Measurements from ENCODE around the gene BCL2L12. TPM values are rescaled to one million over a fixed set of nuclear protein-coding genes. Genes with fewer than 3 reads are reported as not detected.
A peak's percentile ranks its signal among the peaks of the same experiment; 100 is the strongest.

Gene BCL2L12
- total RNA-seq, 2 experiments from 2014 or later: 63.4 to 64.6 TPM

DNA sequence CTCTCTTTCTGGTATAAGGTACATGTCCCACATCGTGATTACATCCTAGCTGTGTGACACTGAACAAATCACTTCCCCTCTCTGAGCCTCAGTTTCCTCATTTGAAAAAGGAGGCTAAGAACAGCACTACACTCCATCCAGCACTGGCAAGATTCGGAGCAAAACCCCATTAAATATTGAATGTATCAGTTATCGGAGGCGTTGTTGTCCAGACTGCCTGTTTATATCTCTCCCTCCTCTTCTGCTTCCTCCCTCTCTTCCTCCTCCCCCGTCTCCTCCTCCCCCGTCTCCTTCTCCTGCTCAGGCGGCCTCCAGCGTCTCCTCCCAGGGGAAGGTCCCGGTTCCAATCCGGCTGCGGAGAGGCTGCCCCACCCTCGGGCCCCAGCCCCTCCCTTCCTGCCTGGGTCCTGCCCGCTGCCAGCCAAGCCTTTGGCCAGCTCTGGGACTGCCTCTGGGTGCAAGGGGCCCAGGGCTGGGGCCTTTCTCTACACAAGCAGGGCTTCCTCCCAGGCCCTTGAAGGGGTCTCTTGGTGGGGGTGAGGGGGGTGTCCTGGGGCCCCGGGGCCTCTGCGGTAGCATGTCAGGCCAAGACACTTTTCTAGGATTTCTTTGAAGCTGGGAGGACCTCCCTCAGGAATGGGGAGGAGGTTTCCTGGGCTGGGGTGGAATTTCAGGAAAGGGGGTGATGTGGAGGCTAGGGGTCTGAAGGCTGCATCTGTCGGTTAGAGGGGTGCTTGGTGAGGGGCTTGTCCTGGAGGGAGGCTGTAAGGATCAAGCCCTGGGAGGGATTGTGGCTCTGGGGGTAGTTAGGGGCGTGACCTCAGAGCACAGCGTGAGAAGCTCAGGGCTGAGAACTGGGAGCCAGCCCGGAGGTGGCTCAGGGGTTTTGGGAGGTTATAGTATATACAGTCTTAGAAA, 27.7 kb upstream of the BCL2L12 start:
- H3K4me1 Mint-ChIP-seq (ENCODE audit: low read depth): peaks cover 23% of the 10 kb centered on the region
- TF ChIP-seq, protein P1, sequence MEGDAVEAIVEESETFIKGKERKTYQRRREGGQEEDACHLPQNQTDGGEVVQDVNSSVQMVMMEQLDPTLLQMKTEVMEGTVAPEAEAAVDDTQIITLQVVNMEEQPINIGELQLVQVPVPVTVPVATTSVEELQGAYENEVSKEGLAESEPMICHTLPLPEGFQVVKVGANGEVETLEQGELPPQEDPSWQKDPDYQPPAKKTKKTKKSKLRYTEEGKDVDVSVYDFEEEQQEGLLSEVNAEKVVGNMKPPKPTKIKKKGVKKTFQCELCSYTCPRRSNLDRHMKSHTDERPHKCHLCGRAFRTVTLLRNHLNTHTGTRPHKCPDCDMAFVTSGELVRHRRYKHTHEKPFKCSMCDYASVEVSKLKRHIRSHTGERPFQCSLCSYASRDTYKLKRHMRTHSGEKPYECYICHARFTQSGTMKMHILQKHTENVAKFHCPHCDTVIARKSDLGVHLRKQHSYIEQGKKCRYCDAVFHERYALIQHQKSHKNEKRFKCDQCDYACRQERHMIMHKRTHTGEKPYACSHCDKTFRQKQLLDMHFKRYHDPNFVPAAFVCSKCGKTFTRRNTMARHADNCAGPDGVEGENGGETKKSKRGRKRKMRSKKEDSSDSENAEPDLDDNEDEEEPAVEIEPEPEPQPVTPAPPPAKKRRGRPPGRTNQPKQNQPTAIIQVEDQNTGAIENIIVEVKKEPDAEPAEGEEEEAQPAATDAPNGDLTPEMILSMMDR (IDR thresholded peaks at IDR 0.05): no peak
- no peak overlapping the region for H3K27ac Mint-ChIP-seq
- H3K27me3 Mint-ChIP-seq: no peaks in the 10 kb centered on the region
- intact Hi-C loops (cut with micrococcal nuclease): no loop called here
- CTCF ChIA-PET: interaction anchor here (0.8 kb wide), 1 partner anchor 13 kb away, joined by 3 read pairs; no protein-coding TSS in a partner anchor
- ATAC-seq (no peak), DNase-seq (no peak)
- peak overlapping the region; percentile 18 for H3K4me3 Mint-ChIP-seq
- peaks cover 2% of the 10 kb centered on the region for H3K36me3 Mint-ChIP-seq (ENCODE audit: low read depth)
- no peaks in the 10 kb centered on the region for H3K9me3 Mint-ChIP-seq
- POLR2A ChIA-PET: interaction anchor here (1.0 to 1.2 kb wide), 2 partner anchors 23 to 149 kb away, joined by 3 to 4 read pairs; no protein-coding TSS in a partner anchor

DNA sequence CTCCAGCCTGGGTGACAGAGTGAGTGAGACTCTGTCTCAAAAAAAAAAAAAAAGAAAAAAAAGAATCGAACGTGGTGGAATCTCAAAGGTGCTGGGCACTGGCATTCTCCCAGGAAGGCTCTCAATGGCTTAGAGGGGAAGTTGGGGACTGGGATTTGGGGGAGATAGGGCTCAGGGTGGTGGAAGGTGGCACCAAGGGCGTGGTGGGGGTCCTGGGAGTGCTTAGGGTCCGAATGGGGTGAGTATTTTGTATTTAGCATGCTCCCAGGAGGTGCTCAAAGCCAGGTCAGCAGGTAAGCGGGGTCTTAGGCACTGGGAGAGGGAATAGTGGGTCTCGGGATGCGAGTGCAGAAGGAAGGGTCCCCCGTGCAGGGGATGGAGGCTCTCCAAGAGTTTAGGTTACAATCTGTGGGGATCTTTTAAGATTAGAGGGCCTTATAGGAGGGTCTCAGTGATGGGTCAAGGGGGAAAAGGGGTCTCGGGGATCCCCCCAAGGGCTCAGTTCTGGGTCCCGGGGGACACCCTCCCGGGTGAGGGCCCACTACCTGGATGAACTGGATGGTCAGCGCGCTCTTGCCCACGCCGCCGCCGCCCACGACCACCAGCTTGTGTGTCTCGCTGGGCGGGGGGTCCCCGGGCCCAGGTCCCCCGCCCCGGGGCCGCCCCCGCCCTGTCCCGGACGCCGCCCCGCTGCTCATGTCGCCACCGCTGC, 26.2 kb upstream of the BCL2L12 start:
- peaks cover 5% of the 10 kb centered on the region for H3K36me3 Mint-ChIP-seq (ENCODE audit: low read depth)
- intact Hi-C loops (cut with micrococcal nuclease): loop anchor here (2.0 to 5.0 kb wide), 3 partner anchors 25 to 47 kb away; partner anchors contain the start of genes BCL2L12, IRF3 and PRMT1
- no peaks in the 10 kb centered on the region for H3K27me3 Mint-ChIP-seq
- CTCF ChIA-PET: interaction anchor here (1.1 to 2.2 kb wide), 7 partner anchors 9 to 69 kb away, joined by 3 to 12 read pairs (median 5); partner anchors contain the start of gene PRMT1
- H3K4me1 Mint-ChIP-seq (ENCODE audit: low read depth): peaks cover 35% of the 10 kb centered on the region
- H3K9me3 Mint-ChIP-seq: no peaks in the 10 kb centered on the region
- ATAC-seq (no peak), DNase-seq (no peak)
- peak overlapping the region; percentile 22 for H3K27ac Mint-ChIP-seq
- peak overlapping the region; percentile 92 for H3K4me3 Mint-ChIP-seq
- POLR2A ChIA-PET: interaction anchor here (1.3 to 2.1 kb wide), 4 partner anchors 19 to 60 kb away, joined by 3 to 10 read pairs (median 6); partner anchors contain the start of genes BCL2L12, IRF3, NOSIP and PRR12
- TF ChIP-seq, protein P1 (IDR thresholded peaks at IDR 0.05): no peak

DNA sequence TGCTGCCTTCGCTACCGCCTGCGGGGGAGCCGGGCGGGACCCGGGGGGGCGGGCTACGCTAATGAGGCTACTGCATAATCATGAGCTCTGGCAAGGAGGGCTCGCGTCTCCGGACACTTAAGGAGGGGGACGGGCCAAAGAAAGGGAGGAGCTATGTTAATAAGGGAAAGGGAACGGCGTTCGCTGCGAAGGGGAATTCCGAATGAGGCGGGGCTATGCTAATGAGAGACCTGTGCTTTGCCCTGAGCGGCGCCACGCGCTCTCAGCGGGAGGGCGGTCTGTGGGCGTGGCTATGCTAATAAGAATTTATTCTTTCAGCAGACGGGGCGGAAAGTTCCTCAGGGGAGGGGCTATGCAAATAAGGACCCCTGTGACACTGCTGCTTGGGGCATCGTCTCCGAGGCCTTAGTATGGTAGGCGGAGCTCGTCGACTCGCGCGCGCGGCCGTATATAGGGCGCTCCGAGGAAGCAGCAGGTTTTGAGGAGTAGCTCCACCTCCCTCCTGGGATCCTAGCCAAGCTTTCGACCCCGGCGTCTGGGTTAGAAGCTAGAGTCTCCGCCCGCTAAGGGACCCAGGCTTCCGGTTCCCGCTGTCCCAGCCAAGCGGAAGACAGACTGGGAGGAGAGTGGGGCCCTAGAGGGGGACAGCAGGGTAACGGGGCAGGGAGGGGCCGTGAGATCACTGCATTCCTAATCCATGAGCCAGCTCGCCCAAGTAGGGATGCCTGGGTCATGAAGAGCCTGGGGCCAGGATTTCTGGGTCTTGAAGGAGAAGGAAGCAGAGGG, 25.4 kb upstream of the BCL2L12 start, which contains the start of gene RRAS:
Gene RRAS (minus strand): TSS at position 31 of the 786 bp plus-strand sequence. CDS start 45 bp downstream, outside the sequence.
- DNase-seq (peak; percentile 100), ATAC-seq (peak; percentile 75)
- POLR2A ChIA-PET: interaction anchor here (0.6 to 2.3 kb wide), 12 partner anchors 9 to 172 kb away, joined by 3 to 12 read pairs (median 4); partner anchors contain the start of genes BCL2L12, IRF3, NOSIP and PRMT1
- intact Hi-C loops (cut with micrococcal nuclease): loop anchor here (2.0 to 5.0 kb wide), 3 partner anchors 24 to 48 kb away; partner anchors contain the start of genes BCL2L12, IRF3 and PRMT1
- H3K36me3 Mint-ChIP-seq (ENCODE audit: low read depth): peaks cover 5% of the 10 kb centered on the region
- no peaks in the 10 kb centered on the region for H3K27me3 Mint-ChIP-seq
- H3K27ac Mint-ChIP-seq: peak within 1 kb of the TSS; percentile 99
- CTCF ChIA-PET: interaction anchor here (0.9 to 2.2 kb wide), 11 partner anchors 9 to 167 kb away, joined by 3 to 12 read pairs (median 5); partner anchors contain the start of genes FLT3LG and PRMT1
- H3K9me3 Mint-ChIP-seq: no peaks in the 10 kb centered on the region
- TF ChIP-seq, protein P1 (IDR thresholded peaks at IDR 0.05): no peak
- H3K4me1 Mint-ChIP-seq (ENCODE audit: low read depth): peaks cover 36% of the 10 kb centered on the region
- peak within 1 kb of the TSS; percentile 92 for H3K4me3 Mint-ChIP-seq

DNA sequence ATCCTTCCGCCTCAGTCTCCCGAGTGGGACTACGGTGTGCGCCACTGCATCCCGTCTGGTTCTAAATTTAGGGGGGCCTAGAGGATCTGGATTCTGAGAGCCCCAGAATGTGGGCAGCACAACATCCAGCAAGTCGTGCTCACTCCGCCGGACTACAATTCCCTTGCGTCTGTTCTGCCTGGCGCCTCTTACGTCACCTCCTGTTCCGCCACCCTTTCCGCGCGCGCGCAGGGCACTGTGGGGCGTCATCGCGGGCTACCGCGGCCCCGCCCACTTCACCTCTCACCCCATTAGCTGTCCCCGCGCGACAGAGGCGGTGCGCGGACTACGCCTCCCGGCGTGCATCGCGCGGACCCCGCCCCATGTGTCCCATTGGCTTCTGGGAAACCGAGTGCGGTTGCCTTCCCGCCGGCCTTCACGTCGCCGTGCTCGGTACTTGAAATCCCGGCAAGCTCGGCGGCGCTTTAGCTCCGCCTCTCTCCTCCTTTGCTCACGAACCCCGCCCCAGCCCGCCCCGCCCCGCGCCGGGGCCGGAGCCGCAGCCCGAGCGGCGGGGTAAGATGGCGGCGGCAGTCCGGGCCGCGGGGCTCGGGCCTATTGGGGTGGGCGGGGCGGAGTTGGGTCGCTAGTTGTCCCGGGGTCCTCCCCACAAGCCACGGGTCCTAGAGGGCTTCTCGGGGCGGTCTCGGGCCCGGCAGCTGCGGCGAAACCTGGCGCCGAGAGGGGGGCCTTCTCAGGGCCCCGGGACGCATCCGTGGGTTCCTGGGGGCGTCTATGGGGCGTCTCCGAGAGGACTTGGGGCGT, 23.8 kb upstream of the BCL2L12 start, which contains the start of gene SCAF1:
Gene SCAF1 (plus strand): TSS at position 522 of the 804 bp plus-strand sequence. CDS start 2,818 bp downstream, outside the sequence.
- no peaks in the 10 kb centered on the region for H3K9me3 Mint-ChIP-seq
- peaks cover 36% of the 10 kb centered on the region for H3K4me1 Mint-ChIP-seq (ENCODE audit: low read depth)
- H3K27me3 Mint-ChIP-seq: no peaks in the 10 kb centered on the region
- intact Hi-C loops (cut with micrococcal nuclease): loop anchor here (2.0 to 5.0 kb wide), 3 partner anchors 23 to 49 kb away; partner anchors contain the start of genes BCL2L12, IRF3 and PRMT1
- peaks cover 10% of the 10 kb centered on the region for H3K36me3 Mint-ChIP-seq (ENCODE audit: low read depth)
- peak; percentile 65 for ATAC-seq
- H3K27ac Mint-ChIP-seq: peak within 1 kb of the TSS; percentile 99
- DNase-seq: peak; percentile 99
- peak within 1 kb of the TSS; percentile 92 for H3K4me3 Mint-ChIP-seq
- ChIA-PET CTCF (interaction anchor here (1.0 to 2.2 kb wide), 4 partner anchors 30 to 75 kb away, joined by 4 to 9 read pairs (median 5); no protein-coding TSS in a partner anchor), POLR2A (interaction anchor here (0.6 to 3.3 kb wide), 9 partner anchors 15 to 1516 kb away, joined by 4 to 16 read pairs (median 8); partner anchors contain the start of genes BCL2L12, IRF3, NOSIP and PRMT1)
- TF ChIP-seq, protein P1 (IDR thresholded peaks at IDR 0.05): no peak
